GM20431 (cell line): ENCODE data around the gene PLXDC2.

ENCODE experiments used
- in situ Hi-C: fragments of 300-500 bp; cut with MseI, MboI; formaldehyde crosslinking; loops from one replicate; pipeline ENCODE4 v1.15.0; 2020; ENCODE audit warnings: low sequenced_read_pairs; ENCODE audit not compliant: unreplicated experiment

The PLXDC2 gene

DNA sequence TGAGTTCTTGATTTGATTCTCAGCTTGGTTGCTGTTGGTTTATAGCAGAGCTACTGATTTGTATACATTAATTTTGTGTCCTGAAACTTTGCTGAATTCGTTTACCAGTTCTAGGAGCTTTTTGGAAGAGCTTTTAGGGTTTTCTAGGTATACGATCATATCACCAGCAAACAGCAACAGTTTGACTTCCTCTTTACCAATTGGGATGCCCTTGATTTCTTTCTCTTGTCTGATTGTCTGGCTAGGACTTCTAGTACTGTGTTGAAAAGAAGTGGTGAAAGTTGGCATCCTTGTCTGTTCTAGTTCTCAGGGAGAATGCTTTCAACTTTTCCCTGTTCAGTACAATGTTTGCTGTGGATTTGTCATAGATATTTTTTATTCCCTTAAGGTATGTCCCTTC, 86.2 kb downstream of the PLXDC2 start:
- in situ Hi-C loops: no loop called here

DNA sequence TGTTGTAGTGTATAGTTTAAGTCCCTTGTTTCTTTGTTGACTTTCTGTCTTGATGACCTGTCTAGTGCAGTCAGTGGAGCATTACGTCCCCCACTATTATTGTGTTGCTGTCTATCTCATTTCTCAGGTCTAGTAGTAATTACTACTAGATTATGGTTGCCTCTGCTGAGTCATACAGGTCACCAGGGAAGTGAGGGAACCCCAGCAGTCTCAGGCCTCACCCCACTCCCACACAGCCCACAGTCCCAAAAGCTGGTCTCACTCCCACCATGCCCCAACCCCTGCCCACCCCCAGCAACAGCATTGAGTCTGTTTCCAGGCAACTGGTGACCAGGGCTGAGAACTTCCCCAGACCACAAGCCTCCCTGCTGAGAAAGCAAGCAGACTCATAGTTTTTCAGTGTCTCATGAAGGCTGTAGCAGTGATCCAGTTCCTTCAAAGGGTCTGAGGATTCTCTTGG, 88.0 kb downstream of the PLXDC2 start:
- in situ Hi-C loops: no loop called here

DNA sequence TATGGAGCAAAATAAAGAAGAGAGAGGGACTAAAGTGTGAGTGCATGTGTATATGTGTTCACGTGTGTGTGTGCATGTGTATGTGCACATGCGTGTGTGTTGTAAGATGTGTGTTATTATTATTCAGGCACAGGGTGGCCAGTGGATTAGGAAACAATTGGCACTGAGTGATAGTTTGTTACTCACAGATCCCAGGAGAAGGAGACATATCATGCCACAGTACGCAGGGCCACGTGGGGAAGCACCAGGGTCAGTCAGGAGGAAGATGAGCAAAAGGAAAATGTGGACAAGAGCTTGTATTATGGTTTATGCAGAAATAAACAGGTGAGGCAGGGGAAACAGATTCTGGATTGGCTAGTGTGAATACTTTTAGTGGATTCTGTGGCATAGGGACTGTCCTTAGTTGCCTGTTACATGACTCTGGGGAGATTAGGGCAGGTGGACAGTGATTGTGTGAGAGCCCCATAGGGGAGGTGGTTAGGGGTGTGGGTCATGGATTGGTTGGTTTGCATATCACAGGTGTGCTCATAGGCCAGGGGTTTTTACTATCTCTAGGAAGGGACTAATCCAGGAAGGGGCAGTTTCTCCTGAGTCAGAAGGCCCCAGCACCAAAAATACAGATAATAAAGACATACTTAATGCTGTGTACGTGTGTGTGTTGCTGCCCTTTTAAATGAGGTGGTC, 90.0 kb downstream of the PLXDC2 start:
- in situ Hi-C loops: no loop called here

DNA sequence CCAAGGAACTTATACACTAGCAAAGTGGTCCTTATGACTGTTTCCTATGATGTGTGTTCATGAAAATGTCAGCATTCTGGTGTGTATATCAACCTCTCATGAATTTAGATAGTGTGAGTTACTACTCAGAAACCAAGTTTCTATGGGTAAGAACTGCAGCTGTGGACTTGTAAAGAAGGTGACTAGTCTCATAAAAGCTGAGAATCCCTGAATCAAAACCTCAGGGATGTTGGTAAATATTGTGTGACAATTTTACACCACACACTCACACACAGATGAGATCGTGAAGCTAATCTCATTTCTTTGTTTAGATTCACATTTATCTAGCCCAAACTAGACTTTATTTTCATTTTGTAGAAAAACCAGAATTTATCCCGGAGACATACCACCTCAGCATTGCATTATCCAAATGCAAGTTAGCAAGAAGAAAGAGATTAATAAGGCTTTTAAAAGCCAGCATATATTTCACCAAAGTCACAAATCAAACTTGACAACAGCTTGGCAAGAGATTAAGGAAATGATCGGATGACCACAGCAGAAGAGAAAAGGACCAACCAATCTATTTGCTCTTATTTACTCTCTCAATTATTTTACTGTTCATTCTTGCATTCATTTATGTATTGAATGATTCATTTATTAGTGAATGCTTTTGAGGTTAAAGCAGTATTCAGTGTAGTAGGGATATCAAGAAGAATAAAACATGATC, 92.9 kb downstream of the PLXDC2 start:
- in situ Hi-C loops: no loop called here

DNA sequence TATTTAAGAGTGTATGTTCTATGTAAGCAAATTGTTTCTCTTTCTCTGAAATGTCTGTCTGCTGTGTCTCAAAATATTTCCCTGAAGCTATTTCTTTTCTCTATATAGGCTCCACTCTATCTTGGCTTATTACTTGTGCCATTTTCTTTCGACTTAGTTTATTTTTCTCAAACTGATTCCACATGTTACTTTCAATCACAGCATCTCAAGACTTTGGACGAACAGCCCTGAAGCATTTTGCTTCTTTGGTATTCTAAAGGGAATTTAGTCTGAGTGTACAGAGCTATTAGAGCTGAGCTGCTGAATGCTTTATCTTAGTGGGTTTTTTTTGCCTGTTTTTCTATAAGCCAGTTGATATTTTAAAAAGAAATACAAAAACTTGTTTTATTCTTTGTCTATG, 95.7 kb downstream of the PLXDC2 start:
- in situ Hi-C loops: no loop called here

DNA sequence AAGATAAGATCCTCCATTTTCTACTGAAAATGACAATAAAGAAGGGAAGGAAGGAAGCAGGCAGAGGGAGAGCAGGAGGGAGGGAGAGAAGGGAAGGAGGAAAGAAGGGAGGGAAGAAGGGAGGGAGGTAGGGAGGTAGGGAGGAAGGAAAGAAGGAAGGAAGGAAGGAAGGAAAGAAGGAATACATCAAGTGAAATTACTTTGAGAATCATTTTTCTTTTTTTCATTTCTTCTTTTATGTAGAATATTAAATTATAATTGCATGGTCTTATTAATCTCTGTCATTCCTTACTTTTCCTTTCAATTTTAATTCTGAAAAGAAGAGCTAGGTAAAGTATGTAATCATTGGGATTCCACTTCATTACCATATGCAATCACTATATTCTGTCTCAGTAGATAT, 97.8 kb downstream of the PLXDC2 start:
- in situ Hi-C loops: no loop called here

DNA sequence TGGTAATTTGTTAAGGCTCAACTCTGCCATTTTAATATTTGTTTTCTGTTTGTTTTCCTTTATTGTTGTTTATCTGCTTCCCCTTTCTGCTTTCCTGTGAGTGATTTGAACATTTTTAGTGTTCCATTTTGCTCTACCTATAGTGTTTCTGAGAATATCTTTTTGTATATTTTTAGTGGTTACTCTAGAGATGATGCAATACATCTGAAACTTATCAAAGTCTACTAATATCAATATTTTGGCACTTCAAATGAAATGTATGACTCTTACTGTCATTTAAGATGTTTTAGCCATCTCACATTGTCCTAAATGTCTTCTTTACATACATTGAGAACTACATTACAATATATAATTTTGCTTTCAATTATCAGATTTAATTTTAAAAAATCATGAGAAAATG, 98.9 kb downstream of the PLXDC2 start:
- in situ Hi-C loops: no loop called here

DNA sequence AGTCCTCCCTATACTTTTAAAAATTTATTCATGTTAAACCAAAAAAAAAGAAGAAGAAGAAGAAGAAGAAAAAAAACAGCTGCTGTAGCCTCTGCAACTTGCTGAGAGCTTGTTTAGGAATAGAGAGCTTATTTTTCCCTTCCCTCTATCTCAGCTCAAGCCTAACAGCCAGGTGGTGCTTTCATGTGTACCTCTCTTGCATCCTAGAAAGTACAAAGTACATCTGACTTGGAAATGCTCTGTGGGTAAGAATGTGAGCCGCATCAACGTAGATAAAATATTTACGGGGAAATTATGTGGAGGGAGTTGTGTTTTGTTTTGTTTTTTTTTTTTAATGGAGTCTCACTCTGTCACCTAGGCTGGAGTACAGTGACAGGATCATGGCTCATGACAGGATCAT, 99.6 kb downstream of the PLXDC2 start:
- in situ Hi-C loops: no loop called here

DNA sequence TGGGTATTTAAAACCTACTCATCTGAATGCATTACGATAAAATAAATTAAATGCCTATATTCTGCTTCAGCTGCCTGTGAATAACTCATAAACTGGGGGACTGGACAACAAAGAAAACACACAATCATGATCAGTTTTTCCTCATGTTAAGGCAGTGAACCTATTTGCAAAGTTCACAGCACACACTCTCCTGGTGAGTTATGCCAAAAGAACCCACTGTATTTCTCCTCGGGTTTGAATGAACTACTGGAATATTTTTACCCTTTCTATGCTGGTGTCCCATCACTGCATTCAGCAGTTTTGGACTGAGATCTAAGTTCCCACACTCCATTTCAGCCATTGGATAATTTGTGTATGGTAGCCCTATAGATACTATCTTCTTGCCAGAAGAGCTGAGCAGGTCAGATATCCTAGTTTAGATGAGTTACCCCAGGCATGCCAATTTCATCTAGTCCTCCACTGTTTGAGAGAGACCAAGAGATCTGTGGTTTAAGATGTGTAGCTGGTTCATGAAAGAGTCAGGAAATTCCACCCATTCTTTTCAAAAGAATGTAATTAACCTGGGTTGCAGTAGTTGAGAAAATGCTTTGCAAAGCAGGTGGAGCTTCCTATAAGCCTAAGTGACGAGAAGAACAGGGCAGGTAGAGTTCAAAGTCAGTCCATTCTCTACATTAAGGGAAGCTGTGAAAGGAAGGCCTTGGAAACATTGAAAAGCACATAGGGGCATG, 101.7 kb downstream of the PLXDC2 start:
- in situ Hi-C loops: no loop called here

DNA sequence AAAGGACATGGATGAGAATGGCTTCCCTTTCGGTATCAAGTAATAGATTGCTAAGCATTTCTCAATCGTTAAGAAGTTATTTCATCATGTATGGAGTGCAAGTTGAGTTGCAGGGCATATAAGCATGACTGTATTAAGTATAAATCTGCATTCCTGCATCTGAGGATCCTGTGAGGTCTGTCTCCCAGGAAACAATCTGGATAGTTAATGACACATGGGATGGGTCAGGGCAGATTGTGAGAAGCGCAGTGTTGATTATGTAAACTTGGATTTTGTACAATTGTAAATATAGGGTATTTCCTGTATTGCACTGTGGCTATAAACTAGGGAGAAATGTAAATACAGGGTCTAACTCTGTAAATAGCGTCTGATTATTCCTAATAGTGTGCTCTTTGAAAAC, 102.6 kb downstream of the PLXDC2 start:
- in situ Hi-C loops: no loop called here

DNA sequence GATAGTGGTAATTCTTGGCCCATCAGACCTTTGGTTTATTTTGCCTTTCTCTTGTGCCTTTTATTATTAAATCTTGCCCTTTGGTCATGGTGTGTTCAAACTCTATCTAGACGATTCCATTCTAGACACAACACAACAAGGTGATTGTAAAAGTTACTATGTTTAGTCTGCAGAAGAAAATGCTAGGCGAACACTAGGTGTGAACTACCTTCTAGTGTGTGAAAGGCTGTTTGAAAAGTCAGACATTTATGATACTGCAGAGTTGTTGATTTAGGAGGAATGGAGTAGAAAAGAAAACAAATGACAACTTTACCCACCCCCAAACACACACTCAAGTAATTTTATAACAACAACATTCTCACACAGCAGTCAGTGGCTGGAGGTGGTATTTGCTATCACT, 103.4 kb downstream of the PLXDC2 start:
- in situ Hi-C loops: no loop called here

DNA sequence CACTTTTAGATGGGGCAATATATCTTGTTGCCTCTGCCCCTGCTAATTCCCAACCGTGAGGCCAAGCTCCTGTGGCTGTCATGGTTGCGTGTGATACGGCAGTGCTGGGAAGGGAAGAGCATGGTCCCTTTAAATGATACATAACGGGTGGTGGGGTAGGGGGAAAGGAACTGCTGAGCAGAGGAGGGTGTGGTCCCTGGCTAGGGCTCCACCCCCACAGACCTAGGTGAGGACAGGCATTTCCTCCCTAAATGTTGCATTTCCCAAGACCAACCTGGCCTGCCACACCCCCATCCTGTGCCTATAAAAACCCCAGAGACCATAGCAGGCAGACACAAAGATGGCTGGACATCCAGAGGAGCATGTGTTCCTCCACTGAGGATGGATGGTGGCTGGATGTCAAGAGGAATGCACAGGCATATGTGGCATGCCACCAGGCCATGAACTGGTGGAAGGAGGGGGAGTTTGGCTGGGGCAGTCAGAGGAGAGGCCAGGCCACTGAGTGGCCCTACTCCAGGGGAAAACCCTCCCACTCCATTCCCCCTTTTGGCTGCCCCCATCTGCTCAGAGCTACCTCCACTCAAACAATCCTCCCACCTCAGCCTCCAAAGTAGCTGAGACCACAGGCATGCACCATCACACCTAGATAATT, 104.0 kb downstream of the PLXDC2 start:
- in situ Hi-C loops: no loop called here

DNA sequence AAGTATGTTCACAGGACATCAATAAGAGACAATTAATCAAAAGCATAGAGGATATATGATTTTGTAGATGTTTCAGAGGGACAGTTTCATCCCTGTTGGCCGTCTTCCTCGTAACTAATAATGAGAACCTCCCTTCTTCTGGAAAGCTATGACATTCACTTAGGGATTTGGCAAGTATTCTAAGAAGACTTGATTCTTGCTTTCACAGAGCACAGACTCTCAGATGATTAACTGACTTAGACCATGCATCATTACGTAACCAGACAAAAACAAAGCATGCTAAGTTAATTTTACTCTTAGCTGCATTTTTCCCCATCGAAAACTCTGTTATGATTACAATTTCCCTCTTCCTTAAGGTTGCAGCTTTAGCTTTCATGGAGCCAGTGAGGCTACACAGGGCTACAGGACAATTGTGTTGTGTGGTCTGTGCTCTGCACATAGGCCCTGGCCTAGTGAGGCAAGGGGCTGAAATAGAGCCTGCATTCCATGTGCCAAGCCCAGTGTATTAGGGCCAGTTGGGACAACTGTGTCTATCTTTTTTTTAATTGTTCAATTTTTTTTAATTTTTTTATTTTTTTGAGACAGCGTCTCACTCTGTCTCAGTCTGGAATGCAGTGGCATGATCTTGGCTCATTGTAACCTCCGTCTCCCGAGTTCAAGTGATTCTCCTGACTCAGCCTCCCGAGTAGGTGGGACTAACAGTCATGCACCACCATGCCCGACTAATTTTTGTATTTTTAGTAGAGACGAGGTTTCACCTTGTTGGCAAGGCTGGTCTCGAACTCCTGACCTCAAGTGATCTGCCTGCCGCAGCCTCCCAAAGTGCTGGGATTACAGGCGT, 105.3 kb downstream of the PLXDC2 start:
- in situ Hi-C loops: no loop called here

DNA sequence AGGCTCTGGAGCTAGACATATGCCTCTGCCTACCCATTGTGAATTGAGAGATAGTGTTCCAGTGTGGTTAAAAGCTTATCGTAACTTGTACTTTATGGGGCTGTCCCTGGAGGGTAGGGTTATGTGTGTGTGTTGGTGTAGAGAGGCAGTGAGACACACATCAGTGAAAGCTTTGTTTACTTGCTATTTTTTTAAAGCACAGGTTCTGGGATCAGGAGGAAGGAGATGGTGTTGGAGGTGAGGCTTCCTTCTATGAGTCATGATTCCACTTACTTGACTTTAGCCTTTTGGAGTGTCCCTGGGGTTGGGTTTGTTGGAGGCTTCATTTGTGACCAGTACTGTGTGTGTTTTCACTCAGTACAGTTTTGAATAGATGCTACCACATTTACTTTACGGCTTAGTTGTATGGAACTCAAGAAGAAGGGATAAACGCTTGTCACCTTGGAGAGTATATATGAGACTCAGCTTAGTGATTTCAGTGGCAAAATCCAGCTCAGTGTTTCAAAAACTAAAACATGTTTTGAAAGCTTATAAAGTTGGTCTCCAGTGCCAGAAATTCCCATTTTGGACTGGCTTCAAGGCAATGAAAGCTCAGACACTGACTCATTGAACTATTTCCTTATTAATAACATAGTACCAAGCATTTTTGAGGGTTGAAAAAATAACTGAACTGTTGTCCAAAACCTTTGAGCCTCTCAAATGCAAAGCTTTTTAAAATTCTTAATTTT, 106.2 kb downstream of the PLXDC2 start:
- in situ Hi-C loops: no loop called here

DNA sequence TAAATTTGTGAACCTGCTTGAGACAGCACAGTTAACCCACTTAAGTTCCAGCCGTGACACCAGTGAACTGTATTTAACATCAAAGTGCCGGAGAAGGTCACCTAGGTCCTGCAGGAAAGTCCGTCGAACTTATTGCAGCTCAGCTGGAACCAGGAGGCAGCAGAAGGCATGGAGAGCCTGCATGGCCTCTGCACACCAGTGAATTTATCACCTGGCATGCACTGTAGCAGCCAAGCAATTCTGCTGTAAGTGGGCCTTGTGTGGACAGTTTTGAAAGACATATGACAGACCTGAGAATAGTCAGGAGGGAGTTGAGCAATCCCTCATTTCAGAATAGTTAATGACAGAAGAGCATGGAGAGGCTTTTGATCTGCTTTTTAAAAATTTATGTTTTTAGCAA, 108.8 kb downstream of the PLXDC2 start:
- in situ Hi-C loops: no loop called here

DNA sequence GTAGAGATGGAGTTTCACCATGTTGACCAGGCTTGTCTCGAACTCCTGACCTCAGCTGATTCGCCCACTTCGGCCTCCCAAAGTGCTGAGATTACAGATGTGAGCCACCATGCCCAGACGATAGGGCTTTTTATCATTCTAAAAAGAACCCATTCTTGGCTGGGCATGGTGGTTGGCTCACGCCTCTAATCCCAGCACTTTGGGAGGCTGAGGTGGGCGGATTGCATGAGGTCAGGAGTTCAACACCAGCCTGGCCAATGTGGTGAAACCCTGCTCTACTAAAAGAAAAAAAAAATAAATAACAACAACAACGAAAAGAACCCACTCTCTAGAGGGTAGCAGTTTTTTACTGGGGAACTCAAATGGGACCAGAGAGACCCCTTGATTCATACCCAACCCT, 112.7 kb downstream of the PLXDC2 start:
- in situ Hi-C loops: no loop called here

DNA sequence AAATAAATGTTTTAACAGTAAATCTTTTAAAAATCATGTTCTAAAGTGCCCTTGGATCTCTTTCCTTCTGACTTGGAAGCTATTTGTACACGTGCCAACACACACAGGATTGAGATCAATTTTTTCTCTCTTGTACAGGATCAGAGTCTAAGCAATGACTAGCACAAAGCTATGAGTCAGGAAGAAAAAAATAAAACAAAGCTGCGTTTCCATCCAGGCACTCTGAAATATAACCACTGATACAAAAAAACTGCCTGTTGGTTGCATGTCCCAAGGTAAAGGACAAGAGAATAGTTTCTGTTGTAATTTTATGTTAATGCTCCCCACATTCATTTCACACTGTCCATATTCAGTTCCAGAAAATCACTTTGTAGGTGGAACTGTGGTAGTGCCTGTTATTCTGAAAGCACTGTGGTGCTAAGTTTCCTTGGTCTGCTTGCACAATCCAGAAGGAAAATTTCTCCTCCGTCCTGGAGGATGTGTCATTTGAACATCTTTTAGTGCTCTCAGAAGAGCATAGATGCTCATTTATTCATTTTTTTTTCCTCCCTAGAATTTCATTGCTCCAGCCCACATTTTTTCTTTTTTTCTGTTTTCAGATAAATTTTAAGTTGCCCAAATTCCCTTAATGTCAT, 113.4 kb downstream of the PLXDC2 start:
- in situ Hi-C loops: no loop called here

DNA sequence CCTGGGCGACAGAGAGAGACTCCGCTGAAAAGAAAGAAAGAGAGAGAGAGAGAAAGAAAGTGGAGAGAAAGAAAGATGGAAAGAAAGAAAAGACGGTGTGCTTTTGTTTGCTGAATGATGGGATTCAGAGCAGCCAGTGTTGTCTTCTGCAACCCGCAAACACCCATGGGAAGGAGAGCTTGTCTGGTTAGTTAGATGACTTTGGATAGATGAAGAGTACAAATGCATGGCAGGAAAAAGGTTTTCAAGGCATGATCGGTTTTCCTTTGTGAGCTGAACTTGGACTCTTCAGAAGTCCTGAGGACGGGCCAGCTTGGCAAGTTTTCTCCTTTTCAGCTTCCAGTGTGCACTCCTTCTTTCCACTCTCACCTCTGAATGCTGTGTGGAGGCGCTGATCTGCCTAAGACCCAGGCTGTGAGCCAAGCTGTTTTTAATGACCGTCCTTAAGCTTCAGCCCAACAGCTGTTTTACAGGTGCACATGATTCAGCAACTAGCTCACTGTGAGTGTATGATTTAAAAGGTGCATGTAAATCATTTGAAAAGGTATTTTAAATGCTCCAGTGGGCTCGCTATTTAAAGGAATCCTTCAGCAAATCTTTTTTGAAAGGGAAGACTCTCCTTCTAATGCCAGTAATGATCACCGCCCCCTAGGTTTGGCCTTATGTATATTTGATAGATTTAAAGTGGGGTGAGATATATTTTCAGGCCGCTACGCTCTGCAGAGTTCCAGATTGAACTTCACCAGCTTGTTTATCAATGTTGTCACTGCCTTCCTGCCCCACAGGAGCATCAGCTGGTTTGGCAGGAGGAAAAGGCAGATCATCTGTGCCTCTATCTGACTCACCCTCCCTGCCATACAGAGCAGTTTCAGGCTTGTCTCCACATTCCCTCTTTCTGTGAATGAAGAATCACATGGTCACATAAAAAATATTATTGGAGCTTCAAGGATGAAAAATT, 115.0 kb downstream of the PLXDC2 start:
- in situ Hi-C loops: no loop called here
